ENCODE measurements around the gene CNIH1.

CNIH1 gene

DNA sequence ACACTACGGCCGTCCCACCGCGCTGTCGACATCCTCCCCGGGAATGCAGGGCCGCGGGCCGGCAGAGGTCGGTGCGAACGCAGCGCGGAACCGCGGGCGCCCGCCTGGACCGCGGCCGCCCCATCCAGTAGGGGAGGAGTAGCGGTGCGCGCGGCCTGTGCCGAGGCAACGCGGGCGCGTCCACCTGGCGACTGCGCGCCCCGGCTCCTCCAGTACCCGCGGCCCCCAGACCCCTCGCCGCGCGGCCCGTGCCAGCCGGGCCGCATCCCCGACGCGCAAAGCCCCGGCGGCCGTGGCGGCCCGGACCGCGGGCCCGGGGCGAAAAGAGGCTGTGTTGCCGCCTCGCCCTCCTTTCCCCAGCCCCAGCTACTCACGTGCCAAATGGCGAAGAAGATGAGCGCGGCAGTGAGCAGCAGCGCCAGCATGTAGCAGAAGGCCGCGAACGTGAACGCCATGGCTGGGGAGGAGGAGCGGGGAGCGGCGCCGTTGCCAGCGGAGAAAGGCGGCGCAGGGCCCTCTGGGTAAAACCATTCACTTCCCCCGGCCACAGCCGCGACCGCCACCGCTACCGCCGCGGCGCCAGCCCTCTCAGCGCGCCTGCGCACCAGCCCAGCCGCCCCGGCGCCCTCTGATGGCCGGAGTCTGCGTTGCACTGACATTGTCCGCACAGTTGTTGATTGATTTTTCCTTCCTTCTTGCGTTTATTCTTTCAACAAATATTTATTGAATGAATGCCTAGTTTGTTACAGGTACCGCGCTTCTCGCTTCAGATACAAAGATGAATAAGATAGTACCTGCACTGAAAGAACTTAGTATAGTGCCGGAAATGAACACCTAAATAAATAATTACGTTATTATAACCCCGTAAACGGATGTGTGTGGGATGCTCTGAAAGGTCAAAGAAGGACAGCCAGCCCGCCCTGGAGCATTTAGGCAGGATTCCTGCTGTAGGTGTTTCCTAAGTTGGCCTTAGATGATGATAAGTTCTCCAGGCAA, at the start of gene CNIH1:
TSS of gene CNIH1 (minus strand) at position 502 of the 996 bp plus-strand sequence. CDS start at position 455, 47 bp downstream.
- peak; percentile 98 for DNase-seq (ENCODE audit: low spot score)

DNA sequence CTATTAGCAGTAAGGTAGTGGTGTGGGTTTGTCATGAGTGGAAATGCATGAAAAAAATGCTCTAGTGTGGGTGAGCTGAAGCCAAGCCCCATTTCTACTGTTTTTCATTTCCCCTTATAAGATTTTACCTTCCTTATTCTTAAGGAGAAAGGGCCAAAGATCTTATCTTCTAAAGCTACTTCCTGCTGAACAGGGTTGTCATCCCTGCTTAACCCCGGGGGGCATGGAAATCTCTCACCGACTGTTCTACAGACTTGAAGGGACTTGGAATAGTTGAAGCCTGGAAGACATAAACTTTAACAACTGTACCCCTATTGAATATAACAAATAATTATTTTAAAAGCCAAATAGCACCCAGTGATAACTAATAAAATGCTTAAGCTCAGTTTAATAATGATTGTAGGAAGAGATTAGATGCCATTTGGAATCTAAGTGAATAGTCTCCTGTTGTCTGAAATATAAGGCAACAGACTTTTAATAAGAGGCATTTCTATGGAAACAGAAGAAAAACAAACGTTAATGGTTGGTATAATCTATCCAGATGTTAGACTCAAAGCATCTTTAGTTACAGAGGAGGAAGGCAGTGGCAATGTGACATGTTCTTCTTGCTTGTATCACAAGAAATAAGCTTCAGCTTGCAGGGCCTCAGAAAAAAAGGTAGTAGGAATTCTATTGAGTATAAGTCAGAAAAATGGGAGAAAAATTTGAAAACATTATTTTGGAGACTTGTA, 49.4 kb upstream of the CNIH1 start:
- DNase-seq (ENCODE audit: low spot score) = no peak

DNA sequence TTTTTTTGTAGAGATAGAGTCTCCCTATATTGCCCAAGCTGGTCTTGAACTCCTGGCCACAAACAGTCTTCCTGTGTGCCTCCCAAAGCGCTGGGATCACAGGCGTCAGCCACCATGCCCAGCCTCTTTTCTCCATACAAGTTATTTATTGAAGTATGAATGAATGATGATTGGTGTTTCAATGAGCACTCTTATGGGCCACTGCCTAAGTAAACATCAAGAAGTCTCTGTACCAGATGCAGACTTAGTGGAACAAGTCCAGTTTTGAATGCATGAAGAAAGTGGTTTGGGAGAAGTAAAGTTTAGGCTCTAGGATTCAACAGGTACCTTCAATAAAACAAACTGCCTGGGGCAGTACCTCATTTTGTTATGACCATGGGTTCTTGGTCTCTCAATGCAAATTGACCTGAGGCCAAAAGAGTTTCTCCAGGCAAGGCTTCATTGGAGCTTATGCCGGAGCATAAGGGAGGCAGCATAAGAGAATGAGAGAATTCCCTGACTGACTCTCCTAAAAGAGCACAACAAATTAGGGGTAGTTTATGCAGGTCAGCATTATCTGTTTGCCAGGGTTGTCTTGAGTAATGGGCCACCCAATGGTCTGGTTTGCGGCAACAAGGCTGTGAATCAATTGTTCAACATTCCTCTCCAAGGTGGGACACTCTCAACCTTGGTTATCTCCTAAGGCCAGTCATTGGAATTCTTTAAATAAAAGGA, 48.7 kb upstream of the CNIH1 start:
- DNase-seq (ENCODE audit: low spot score) = no peak

- no peak for DNase-seq (ENCODE audit: low spot score)
Measured at GRCh38 chr14:54489318-54489683, 48.1 kb upstream of the CNIH1 start.

DNA sequence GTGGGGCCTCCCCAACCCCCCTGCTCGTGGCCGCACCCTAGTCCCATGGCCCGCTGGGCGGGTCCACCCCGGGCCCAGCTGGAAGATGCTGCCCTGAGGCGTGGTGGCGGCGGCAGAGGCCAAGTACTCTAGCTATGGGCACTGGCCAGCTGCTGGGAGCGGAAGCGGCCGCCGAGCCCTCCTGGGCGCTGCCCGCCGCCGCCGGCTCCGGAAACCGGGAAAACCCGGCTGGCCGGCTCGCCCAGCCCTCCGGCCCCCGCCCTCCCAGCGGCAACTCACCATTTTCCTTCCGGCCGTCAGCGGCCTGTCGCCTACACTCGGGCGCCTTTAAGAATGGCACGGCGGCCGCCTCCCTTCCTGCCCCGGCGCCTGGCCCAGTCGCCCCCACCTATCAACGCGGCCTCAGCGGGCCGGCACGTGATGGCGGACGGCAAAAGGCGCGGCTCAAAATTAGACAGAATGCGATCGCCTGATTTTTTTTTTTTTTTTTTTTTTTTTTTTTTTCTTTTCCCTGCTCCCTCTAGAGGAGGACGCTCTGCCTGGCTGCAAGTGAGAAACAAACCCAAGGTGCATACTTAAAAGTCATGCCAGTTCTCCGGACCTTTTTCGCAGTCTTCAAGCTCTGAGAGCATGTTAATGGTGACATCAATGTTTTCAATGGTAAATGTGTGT, 47.6 kb upstream of the CNIH1 start, which contains the start of gene GMFB:
TSS of gene GMFB (minus strand) at position 335 of the 672 bp plus-strand sequence. CDS start at position 282, 53 bp downstream.
- peak; percentile 95 for DNase-seq (ENCODE audit: low spot score)

GRCh38 chr14:54488318-54488645, 47.1 kb upstream of the CNIH1 start:
- no peak for DNase-seq (ENCODE audit: low spot score)

DNA sequence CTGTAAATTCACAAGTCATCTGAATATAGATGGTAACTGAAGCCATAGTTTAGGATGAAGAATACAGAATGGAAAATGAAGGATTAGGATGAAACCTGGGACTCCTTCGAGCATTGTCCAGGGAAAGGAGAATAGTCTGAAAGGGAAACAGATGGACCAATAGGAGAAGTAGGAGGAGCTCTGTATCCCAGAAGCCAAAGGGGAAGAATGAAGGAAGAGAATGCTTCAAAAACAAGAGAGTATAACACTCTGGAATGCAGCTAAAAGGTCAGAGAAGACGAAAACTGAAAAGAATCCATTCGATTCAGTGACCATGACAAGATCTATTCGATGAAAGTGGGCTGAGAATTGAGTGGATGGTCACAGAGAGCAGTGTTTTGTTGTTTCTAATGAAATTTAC, 46.6 kb upstream of the CNIH1 start:
- DNase-seq (ENCODE audit: low spot score) = peak; percentile 86

DNA sequence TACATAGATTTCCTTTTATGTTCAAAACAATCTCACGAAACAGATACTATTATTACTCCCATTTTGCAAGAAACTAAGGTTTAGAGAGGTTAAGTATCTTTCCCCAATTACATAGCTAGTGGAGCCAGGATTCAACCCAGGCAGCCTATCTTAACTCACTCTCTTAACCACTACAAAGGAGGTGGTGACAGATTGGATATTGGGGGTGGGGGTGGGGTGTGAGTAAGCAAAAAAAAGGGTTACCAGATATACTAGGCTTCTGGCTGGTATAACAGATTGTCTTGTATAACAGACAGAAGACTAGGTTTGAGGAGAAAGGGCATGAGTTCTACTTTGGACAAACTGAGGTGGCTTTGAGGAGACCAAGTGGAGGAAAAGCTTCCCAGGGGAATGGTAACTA, 45.5 kb upstream of the CNIH1 start:
- no peak for DNase-seq (ENCODE audit: low spot score)

GRCh38 chr14:54483846-54484245, 42.7 kb upstream of the CNIH1 start:
- no peak for DNase-seq (ENCODE audit: low spot score)

DNA sequence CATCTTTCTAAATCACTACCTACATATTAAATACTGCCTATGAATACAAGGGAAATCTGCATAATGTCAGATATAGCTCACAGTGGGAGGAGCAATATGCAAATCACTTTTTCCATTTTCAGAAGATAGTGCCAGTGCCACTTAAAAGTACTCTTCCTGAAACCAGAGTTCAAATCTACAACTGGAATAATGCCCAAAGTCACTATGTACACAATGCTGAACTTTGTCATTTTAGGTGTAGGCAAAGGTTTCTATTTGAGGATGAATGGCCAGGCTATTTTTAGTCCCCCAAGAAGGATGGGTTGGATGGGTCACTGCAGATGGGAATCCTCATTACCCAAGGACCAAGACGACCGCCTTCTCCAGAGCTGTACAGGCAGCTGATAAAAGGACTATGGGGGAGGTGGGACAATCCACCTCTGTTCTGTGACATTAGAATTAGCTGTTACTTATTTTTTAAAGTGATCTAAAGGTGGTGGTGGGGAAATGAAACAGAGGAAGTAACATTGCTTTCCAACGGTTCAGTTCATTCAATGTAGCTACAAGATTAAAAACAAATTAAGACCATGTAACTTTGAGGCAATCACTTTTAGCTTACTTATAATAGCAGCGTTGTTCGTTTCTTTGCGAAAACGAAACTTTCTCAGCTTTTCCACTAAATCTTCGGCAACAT, 42.0 kb upstream of the CNIH1 start:
- no peak for DNase-seq (ENCODE audit: low spot score)

DNA sequence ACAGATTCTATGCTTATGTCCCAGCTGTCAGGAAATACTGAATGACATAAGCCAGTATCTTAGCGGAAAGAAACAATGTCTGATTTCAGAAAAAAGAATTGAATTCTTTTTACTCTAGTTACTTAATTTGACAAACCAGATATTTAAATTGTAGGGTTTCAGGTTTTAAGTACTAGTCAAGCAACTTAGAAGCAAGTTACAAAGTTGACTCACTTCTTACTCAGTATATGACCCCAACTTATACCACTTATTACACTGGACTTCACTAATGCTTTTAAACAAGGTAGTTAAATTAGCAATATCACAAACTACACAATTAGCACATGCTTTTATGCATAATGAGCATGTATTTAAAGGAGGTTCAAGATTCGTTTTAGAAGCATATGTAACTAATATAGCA, 40.5 kb upstream of the CNIH1 start:
- no peak for DNase-seq (ENCODE audit: low spot score)

DNA sequence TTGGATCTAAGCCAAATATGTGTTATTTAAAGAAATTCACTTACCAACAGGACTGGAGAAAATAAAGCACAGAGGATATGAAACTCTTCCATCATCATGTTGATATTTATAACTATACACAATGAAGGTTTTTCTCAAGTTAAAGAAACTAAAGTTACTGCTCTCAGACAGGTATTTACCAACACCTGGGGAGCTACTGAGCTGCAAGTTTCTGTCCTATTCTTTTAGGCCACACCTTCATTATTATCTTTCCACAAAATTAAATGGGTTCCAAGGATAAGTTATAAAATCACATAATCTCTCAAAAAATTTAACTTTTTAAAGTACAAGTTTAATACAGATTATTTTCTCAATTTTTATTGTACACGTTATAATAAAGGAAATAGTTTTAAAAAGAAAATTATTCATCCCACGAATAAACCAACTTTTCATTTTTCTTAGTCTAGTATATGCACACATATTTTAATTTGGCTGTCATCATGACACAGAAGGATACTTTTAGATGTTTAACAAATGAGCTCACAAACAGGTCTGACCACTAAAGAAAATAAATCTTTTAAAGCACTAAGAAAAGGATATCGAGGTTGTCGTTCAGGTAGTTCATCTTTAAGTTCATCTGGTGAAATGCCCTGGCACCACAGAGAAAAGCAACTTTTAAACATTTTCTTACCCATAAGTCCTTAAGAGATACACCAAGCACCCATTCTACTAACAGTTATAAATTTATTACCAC, 39.8 kb upstream of the CNIH1 start:
- no peak for DNase-seq (ENCODE audit: low spot score)

GRCh38 chr14:54478636-54479215, 37.6 kb upstream of the CNIH1 start:
- DNase-seq (ENCODE audit: low spot score) = no peak

GRCh38 chr14:54475911-54476310, 34.7 kb upstream of the CNIH1 start:
- no peak for DNase-seq (ENCODE audit: low spot score)

- no peak for DNase-seq (ENCODE audit: low spot score)
Measured at GRCh38 chr14:54475187-54475899, 34.2 kb upstream of the CNIH1 start.

DNA sequence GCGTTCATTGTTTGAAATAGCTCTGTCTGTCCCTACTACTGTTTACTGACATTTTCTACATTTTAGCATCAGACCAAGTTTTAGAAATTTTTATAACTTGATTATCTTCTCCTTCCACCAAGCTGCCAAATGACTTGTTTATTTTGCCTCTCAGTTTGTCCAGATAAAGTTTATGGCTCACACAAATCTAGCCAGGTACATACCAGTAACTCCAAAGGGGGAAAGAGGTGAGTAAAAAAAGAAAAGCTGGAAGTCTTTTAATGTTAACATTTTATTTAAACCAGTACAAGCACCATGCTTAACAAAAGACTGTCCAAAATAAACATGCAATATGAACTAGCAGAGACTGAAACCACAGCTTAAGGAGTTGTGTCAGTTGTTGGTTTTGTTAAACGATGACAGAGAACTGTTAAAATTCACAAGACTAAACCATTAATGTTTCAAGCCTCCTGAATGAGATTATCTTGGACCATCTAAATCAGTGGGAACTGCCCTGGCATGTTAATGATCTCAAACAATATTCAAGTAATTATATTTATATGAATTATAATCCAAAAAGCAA, 33.1 kb upstream of the CNIH1 start:
- no peak for DNase-seq (ENCODE audit: low spot score)

GRCh38 chr14:54472315-54472714, 31.1 kb upstream of the CNIH1 start:
- DNase-seq (ENCODE audit: low spot score) = no peak

DNA sequence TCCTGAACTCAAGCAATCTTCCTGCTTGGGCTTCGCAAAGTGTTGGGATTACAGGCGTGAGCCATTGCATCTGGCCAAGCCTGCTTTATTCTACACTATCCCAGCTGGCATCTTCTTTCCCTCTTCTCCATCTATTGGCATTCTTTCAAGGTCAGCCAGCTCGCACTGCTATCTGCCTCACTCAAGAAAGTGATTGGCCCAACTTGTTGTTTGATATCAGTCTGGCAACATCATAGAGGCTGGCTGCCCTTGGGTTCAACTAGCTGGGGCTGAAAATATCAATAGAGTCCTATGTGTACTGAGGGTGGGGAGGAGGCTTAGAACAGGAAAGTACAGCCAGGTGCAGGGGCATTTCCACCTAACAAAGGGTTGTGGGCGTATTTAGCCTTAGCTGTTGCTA, 30.5 kb upstream of the CNIH1 start:
- no peak for DNase-seq (ENCODE audit: low spot score)

- DNase-seq (ENCODE audit: low spot score) = no peak
Measured at GRCh38 chr14:54470701-54471100, 29.5 kb upstream of the CNIH1 start.

Measured in GM03348 (cell line).